Stimulated activated CD4-positive, alpha-beta T cell treated with anti-CD3 and anti-CD28 coated beads, TNF-alpha, amount 100 ng/mL, for 4 hours (primary cell): Measurements from ENCODE around the gene INSYN2A.

Experiments
- DNase-seq, 3 experiments: peaks; one replicate each; pipeline ENCODE4 v3.0.0-alpha.2; 2020; ENCODE audit warnings: low read depth in 3 of 3

Gene INSYN2A

GRCh38 chr10:127195571-127196281 is 665 bp downstream of the INSYN2A start:
- DNase-seq: no peak

DNA sequence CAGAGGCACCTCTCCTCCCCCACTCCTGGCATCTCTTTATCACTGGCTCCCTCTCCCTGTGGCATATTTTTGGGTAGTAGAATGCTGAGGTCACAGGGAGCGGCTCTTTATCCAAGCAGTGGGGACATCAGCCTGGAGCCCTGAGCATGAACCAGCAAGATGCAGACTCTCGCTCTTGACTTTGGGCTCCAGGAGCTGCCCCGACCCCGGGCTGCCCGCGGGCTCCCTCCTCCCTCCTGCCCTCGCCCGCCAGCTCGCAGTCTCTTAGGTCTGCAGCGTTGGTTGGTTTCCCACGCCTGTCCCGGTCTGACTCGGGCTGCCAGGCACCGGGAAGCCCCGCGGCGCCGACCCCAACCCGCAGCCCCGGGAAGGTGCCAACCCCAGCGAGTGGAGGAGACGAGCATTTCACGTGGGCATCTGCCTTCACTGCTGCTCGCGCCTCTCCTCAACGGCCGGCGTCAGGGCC is 1.3 kb downstream of the INSYN2A start:
- DNase-seq: no peak

- DNase-seq: no peak
These were observed 1.8 kb downstream of the INSYN2A start for GRCh38 chr10:127194599-127194998.

GRCh38 chr10:127194111-127194510 is 2.3 kb downstream of the INSYN2A start:
- no peak for DNase-seq

GRCh38 chr10:127193125-127193524 is 3.3 kb downstream of the INSYN2A start:
- no peak for DNase-seq

GRCh38 chr10:127190427-127190826 is 6.0 kb downstream of the INSYN2A start:
- DNase-seq: no peak

- no peak for DNase-seq
These were observed 7.2 kb downstream of the INSYN2A start for GRCh38 chr10:127189226-127189625.

GRCh38 chr10:127186813-127187212 is 9.6 kb downstream of the INSYN2A start:
- no peak for DNase-seq

DNA sequence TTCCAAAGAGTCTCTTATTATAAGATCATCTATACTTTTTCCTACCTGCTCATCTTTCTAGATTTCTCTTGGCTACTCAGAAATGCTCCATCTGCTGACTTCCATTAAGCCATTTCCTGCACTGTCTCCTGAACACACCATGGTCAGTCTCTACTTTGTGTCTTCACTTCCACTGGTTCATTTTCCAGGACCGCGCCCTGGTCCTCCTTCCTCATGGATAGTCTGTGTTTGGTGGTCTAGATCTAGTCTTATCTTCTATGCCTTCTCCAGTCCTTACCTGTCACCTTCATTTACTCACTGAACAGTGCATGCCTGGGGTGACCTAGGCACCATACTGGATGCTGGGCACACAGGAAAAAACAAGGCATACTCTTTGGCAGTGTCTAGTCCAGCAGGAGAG is 11.8 kb downstream of the INSYN2A start:
- DNase-seq: no peak

DNA sequence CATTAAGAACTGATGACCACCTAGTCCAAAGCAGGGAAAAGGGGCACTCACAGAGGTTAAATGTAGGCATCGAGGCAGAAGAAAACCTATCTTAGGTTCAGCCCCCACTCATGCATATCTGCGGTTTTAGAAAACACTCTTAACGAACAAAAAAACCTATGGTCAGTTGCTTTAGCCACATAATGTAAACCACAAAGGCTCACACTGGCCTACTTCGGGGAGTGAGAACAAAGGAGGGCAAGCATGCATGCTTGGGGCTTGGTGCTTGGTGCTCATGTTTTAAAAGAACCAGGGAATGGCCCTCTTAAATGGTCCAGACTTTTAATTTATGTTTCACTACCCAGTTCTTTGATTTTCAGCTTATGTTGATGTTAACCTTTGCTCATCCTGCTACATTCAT is 14.2 kb downstream of the INSYN2A start:
- no peak for DNase-seq

DNA sequence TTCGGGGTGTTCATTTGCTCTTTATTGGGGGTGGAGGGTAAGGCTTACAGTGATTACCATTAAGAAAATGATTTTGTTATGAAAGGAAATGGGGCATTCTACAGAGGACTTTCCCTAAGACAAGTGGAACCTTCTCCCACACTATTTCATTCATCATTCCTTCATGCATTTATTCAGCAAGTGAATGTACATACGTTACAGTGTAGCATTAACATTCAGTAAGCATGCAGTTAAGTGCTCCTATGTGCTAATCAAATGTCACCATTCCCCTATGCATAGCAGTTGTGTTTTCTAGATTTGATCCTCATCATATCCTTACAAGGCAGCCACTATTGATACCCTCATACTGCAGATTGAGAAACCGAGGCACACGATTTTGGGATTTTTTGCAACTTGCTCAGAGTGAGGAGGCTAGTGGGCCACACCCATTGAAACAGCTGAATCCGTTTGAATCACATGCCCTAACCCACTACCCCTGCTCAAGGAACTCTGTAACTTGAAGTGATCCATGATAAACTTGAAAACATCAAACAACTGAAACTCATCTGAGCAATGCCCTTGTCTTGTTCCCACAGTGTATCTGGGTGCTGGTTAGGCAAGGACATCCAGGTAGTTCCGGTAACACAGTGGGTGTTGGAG is 16.7 kb downstream of the INSYN2A start:
- no peak for DNase-seq

DNA sequence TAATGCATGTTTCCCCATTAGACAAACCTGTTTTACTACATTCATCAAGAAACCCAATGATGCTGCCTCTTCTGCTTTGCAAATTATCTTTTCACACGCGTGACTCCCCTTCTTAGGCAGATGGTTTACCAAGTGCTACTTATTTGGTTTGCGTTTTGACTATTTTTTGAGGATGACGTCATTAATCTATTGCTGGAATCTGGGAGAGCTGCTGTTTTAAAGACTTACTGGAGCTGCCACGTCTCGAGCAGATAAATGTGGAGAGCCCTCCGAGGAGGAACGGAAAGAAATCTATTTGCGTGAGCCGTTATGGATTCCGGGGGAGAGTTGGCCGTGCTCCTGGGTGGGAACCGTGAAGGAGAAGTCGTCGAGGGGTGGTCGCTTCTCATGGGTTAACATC is 19.7 kb downstream of the INSYN2A start:
- no peak for DNase-seq

GRCh38 chr10:127175357-127176110 is 20.9 kb downstream of the INSYN2A start:
- DNase-seq: no peak

GRCh38 chr10:127174866-127175265 is 21.5 kb downstream of the INSYN2A start:
- no peak for DNase-seq

DNA sequence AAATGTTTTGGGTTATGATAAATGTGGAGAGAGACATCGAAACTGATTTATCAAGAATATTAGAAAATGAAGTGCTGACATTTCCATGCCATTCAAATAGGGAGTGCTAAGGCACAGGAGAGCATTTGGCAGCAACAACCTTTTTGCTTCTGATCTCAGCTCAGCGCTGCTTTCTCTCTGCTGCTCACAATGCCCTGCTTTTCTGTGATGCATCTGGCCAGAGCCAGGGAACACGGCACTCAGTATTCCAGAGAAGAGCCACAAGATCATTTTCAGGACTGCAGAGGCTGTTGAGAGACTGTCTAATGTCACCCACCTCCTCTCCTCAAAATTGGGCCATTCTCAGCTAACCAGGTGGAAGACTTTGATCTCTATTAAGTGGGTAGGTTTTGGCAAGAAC is 28.1 kb downstream of the INSYN2A start:
- no peak for DNase-seq

- no peak for DNase-seq
These were observed 33.5 kb downstream of the INSYN2A start for GRCh38 chr10:127162841-127163240.

GRCh38 chr10:127161482-127161881 is 34.9 kb downstream of the INSYN2A start:
- no peak for DNase-seq

DNA sequence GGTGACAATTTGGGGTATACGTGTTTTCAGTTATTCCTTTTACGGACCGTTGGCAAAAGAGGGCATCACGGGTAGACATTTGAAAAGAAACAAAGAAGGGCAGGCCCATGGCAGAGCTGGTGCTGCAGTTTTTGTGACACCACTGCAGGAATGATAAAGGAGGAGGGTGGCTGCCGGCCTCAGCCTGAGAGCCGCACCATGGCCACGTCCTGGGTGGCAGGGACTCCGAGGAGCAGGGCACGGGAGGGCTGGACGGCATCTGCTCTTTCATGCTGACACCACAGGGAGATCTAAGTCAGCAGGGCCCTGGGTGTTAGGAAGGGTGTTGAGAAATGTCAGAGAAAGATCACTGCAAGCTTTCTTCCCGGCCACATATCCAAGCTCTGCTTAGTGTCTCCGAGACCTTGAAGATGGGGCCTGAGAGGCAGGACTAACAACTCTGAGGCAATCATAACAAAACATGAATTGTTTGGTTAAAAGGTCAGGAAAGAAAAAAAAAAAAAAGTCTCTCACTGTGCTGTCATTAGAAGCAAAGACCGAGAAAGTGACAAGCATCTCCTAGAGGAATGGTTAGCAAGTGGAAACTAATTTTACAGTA is 36.6 kb downstream of the INSYN2A start:
- DNase-seq: no peak

DNA sequence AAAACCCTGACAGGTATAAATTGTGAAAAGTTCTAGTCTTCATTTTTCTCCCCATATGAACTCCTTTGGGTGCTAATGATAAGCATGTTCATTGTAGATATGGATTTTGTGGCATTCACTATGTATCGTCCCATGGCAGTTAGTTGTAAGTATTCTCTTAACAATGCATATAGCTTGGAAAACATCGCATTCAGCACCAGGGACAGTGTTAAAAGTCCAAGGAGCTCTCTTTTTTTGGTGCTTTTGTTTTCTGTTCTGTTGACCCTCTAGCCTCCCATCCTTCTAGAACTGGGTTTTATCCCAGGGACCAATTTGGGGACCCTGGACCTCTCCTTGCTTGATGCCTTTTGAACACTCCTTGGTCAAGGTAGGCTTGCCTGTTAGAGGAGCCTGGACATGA is 37.7 kb downstream of the INSYN2A start:
- DNase-seq: no peak

- DNase-seq: no peak
These were observed 38.7 kb downstream of the INSYN2A start for GRCh38 chr10:127157506-127158200.

- no peak for DNase-seq
These were observed 39.3 kb downstream of the INSYN2A start for GRCh38 chr10:127157089-127157488.
